ENCODE data around the gene C1orf167.

DNA sequence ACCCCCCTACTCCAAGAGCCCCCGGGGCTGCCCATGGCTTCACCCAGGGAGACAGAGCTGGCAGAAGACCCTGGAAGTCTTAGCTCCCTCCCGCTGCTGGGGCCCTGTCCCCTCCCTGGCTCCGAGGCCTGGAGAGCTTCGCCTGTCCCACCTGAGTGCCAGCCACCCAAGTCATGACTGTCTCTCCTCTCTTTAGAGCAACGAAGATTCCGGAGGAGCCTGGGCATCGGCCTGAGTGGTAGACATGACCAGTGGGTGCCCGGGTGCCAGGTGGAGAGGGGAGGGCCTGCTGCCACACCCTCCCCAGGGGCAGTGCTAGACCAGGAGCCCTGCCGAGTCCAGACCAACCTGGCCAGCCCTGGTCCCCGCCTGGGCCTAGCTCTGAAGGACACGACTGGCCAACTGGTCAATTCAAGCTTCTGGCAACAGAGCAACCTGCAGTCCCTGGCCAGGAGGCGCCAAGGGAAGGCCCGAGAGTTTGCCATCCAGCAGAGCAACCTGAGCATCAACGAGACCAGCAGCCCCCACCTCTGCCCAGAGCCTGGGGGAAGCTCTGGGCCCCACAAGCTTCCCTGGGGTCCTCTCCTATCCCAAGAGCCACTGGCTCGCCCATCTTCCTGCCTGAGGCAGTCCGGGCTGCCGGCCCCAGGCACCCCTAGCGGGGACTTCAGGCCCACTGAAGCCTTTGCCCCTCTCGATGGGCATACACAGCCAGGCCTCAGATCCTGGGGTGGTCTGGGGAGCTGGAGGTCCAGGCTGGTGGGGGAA is 3.9 kb downstream of the C1orf167 start:
- TF ChIP-seq, protein P1, sequence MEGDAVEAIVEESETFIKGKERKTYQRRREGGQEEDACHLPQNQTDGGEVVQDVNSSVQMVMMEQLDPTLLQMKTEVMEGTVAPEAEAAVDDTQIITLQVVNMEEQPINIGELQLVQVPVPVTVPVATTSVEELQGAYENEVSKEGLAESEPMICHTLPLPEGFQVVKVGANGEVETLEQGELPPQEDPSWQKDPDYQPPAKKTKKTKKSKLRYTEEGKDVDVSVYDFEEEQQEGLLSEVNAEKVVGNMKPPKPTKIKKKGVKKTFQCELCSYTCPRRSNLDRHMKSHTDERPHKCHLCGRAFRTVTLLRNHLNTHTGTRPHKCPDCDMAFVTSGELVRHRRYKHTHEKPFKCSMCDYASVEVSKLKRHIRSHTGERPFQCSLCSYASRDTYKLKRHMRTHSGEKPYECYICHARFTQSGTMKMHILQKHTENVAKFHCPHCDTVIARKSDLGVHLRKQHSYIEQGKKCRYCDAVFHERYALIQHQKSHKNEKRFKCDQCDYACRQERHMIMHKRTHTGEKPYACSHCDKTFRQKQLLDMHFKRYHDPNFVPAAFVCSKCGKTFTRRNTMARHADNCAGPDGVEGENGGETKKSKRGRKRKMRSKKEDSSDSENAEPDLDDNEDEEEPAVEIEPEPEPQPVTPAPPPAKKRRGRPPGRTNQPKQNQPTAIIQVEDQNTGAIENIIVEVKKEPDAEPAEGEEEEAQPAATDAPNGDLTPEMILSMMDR (IDR thresholded peaks at IDR 0.05; ENCODE audit: low read depth, low read length, poor library complexity, severe bottlenecking), result no peak
- TF ChIP-seq EZH2phosphoT487 (IDR thresholded peaks at IDR 0.05; ENCODE audit: borderline replicate concordance, low read length), result no peak

Data from DOHH2 (cell line).